Skeletal muscle tissue (tissue), 4 donors: ENCODE measurements around the gene C1QL1. TPM values are rescaled to one million over a fixed set of nuclear protein-coding genes. Genes with fewer than 3 reads are reported as not detected.

Source experiments
- H3K27ac ChIP-seq: one replicate; pipeline ENCODE4 v1.7.0; 2013; ENCODE audit warnings: mild to moderate bottlenecking, low read depth, low read length, inconsistent platforms
- H3K27me3 ChIP-seq, 3 donors: one replicate each; pipeline ENCODE4 v1.7.0; 2013; ENCODE audit warnings: low read length in 3 of 3; ENCODE audit not compliant: control insufficient read depth in 3 of 3, insufficient read depth in 3 of 3
- H3K36me3 ChIP-seq, 3 donors: one replicate each; pipeline ENCODE4 v1.7.0; 2013; ENCODE audit warnings: low read length in 3 of 3; ENCODE audit not compliant: control insufficient read depth in 3 of 3, insufficient read depth in 3 of 3
- H3K4me1 ChIP-seq, 3 donors: one replicate each; pipeline ENCODE4 v1.7.0; 2013; ENCODE audit warnings: low read length in 3 of 3, mild to moderate bottlenecking in 3 of 3; ENCODE audit not compliant: control insufficient read depth in 3 of 3, insufficient read depth in 3 of 3
- H3K4me3 ChIP-seq, 3 donors: one replicate each; pipeline ENCODE4 v1.7.0; 2013; ENCODE audit warnings: low read length in 3 of 3
- H3K9ac ChIP-seq, 3 donors: one replicate each; pipeline ENCODE4 v1.7.0; 2013; ENCODE audit warnings: low read length in 3 of 3, mild to moderate bottlenecking in 3 of 3, moderate library complexity in 2 of 3, low read depth in 1 of 3
- H3K9me3 ChIP-seq, 3 donors: one replicate each; pipeline ENCODE4 v1.7.0; 2013; ENCODE audit warnings: low read length in 3 of 3; ENCODE audit not compliant: control insufficient read depth in 3 of 3
- total RNA-seq: library from RNA; depleted of rRNA; stranded (reverse); fragments of >200 nt; gene quantifications from one replicate; pipeline ENCODE4 v1.2.3, GENCODE V29; 2014
- donor health status: Osteomylitis.

C1QL1 gene
- total RNA-seq, 1 donor from 2014 or later = 1.0 TPM

GRCh38 chr17:44976206-44976605 lies 8.1 kb upstream of the C1QL1 start:
- Histone ChIP-seq H3K9me3 (no peaks in the 10 kb centered on the region), H3K9ac (no peak overlapping the region), H3K36me3 (no peaks in the 10 kb centered on the region), H3K4me3 (no peak overlapping the region), H3K27me3 (peaks cover 10 to 38% (median 27%) of the 10 kb centered on the region in 3 donors), H3K27ac (no peak overlapping the region), H3K4me1 (peaks cover 0 to 18% (median 9%) of the 10 kb centered on the region in 3 donors)

GRCh38 chr17:44972953-44973352 lies 4.8 kb upstream of the C1QL1 start:
- Histone ChIP-seq H3K36me3 (no peaks in the 10 kb centered on the region), H3K4me3 (no peak overlapping the region), H3K9ac (no peak overlapping the region), H3K27me3 (peaks cover 20 to 47% (median 25%) of the 10 kb centered on the region in 3 donors), H3K4me1 (peaks cover 12 to 18% (median 17%) of the 10 kb centered on the region in 3 donors), H3K27ac (no peak overlapping the region), H3K9me3 (no peaks in the 10 kb centered on the region)

DNA sequence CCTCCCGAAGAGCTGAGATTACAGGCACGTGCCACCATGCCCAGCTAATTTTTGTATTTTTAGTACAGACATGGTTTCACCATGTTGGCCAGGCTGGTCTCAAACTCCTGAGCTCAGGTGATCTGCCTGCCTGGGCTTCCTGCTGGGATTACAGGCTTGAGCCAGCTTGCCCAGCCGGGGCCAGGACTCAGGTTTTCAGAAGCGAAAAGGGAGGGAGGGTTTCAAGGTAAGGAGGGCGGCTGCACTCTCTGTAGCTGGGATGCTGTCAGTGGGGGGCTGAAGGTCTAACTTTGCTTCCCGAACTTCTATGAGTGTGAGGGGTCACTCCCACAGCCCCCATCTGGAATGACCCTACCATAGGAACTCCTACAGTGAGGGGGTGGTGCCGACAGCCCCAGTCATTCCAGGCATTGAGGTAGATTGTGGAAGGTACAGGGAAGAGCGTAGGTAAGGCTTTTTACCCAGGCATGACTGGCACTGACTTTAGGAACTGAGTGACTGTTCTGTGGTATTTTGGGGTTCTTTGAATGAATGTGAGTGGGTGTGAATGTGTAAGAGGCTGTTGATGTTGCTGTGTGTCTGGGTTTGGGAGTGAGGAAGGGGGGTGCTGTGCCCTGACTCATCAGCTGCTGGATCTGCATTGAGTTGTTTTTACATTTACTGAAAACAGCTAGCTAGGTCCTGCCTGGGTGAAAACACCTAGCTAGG lies 3.8 kb upstream of the C1QL1 start:
- Histone ChIP-seq H3K36me3 (no peaks in the 10 kb centered on the region), H3K27me3 (peaks cover 27 to 46% (median 27%) of the 10 kb centered on the region in 3 donors), H3K4me1 (peaks cover 8 to 20% (median 19%) of the 10 kb centered on the region in 3 donors), H3K9me3 (no peaks in the 10 kb centered on the region), H3K4me3 (no peak overlapping the region), H3K27ac (no peak overlapping the region), H3K9ac (no peak overlapping the region)

- no peak overlapping the region for H3K27ac ChIP-seq
- H3K27me3 ChIP-seq = peaks cover 36 to 56% (median 43%) of the 10 kb centered on the region in 3 donors
- no peaks in the 10 kb centered on the region for H3K9me3 ChIP-seq
- no peaks in the 10 kb centered on the region for H3K36me3 ChIP-seq
- H3K9ac ChIP-seq = peak overlapping the region in 2 of 3 donors; percentile 6 to 16
- peak overlapping the region; percentile 23 to 49 (median 36) for H3K4me3 ChIP-seq
- H3K4me1 ChIP-seq = peaks cover 11 to 22% (median 22%) of the 10 kb centered on the region in 3 donors
Observed at GRCh38 chr17:44970136-44970741, 2.1 kb upstream of the C1QL1 start.

DNA sequence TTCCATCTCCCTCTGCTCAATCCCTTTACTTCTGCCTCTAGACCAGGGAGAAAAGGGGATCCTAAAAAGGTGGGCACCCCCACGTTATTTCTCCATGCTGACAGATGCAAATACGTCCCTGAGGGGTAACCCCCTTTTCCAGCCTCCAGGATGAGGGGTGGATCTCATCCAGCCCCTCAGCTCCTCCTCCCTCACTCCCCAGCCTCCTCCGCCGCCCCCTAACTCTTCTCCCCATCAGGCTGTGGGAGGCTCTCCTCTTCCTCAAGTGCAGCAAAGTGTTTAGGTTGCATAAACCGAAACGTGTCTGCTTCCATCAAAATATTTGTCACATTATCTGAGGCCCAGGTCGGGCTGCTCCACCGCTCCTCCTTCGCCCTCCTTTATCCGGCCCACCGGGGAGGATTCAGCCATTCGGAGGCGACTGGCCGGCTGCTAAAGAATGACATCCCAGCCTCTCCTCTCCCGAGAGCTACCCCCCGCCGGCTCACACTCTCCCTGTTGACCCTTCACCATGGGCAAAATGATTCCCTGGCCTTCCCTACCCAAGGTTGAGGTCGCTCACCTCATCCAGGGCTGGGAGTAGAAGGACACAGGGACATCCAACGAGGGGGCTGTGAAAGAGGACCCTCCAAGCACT lies 1.2 kb upstream of the C1QL1 start:
- H3K27me3 ChIP-seq = peaks cover 44 to 58% (median 46%) of the 10 kb centered on the region in 3 donors

DNA sequence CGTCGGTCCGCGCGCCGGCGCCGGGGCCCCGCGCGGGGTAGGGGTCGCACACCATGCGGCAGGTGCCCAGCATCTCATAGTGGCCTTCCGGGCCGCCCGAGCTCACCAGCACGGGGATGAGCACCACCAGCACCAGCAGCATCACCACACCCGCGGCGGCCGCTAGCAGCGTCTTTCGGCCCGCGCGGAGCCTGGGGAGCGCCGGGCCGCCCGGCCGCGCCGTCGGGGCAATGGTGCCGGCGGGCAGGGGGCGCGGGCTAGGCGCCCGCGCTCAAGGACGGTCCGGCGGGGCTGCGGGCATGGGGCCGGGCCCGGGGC lies 237 bp downstream of the C1QL1 start:
- H3K9me3 ChIP-seq = no peaks in the 10 kb centered on the region
- H3K27me3 ChIP-seq = peaks cover 51 to 72% (median 57%) of the 10 kb centered on the region in 3 donors
- peaks cover 11 to 22% (median 22%) of the 10 kb centered on the region in 3 donors for H3K4me1 ChIP-seq
- no peaks in the 10 kb centered on the region for H3K36me3 ChIP-seq
- no peak overlapping the region for H3K4me3 ChIP-seq
- no peak overlapping the region for H3K9ac ChIP-seq
- H3K27ac ChIP-seq = no peak overlapping the region

More for the DNA sequence above, 1.2 kb upstream of the C1QL1 start:
- H3K36me3 ChIP-seq = no peaks in the 10 kb centered on the region
- H3K4me1 ChIP-seq = peaks cover 11 to 22% (median 22%) of the 10 kb centered on the region in 3 donors
- peak overlapping the region in 1 of 3 donors; percentile 8 for H3K9ac ChIP-seq
- H3K9me3 ChIP-seq = no peaks in the 10 kb centered on the region
- no peak overlapping the region for H3K27ac ChIP-seq
- H3K4me3 ChIP-seq = no peak overlapping the region

- Histone ChIP-seq H3K27me3 (peaks cover 52 to 74% (median 57%) of the 10 kb centered on the region in 3 donors), H3K4me3 (no peak overlapping the region), H3K27ac (no peak overlapping the region)
Observed at GRCh38 chr17:44967026-44967906, 837 bp downstream of the C1QL1 start.

GRCh38 chr17:44966348-44967025 lies 1.6 kb downstream of the C1QL1 start:
- no peaks in the 10 kb centered on the region for H3K36me3 ChIP-seq
- no peak overlapping the region for H3K4me3 ChIP-seq
- H3K4me1 ChIP-seq = peaks cover 11 to 22% (median 22%) of the 10 kb centered on the region in 3 donors
- H3K27me3 ChIP-seq = peaks cover 51 to 74% (median 54%) of the 10 kb centered on the region in 3 donors
- H3K9me3 ChIP-seq = no peaks in the 10 kb centered on the region
- peak overlapping the region in 1 of 3 donors; percentile 16 for H3K9ac ChIP-seq
- H3K27ac ChIP-seq = no peak overlapping the region

More at GRCh38 chr17:44967026-44967906, 837 bp downstream of the C1QL1 start:
- H3K36me3 ChIP-seq = no peaks in the 10 kb centered on the region
- H3K9me3 ChIP-seq = no peaks in the 10 kb centered on the region
- peaks cover 11 to 22% (median 22%) of the 10 kb centered on the region in 3 donors for H3K4me1 ChIP-seq
- H3K9ac ChIP-seq = peak overlapping the region in 1 of 3 donors; percentile 16
